Measurements from ENCODE around the gene INSRR.
A peak's percentile ranks its signal among the peaks of the same experiment; 100 is the strongest.

Gene INSRR

GRCh38 chr1:156898161-156898566 lies 39.2 kb upstream of the INSRR start:
- H3K27ac Mint-ChIP-seq: peak overlapping the region; percentile 52
- peaks cover 37% of the 10 kb centered on the region for H3K4me1 Mint-ChIP-seq (ENCODE audit: low read depth)
- no peaks in the 10 kb centered on the region for H3K36me3 Mint-ChIP-seq (ENCODE audit: low read depth)
- H3K4me3 Mint-ChIP-seq: no peak overlapping the region
- intact Hi-C loops (cut with micrococcal nuclease): no loop called here
- H3K9me3 Mint-ChIP-seq: no peaks in the 10 kb centered on the region
- peaks cover 67% of the 10 kb centered on the region for H3K27me3 Mint-ChIP-seq

- Mint-ChIP-seq H3K4me1 (ENCODE audit: low read depth) (peaks cover 37% of the 10 kb centered on the region), H3K4me3 (no peak overlapping the region), H3K27ac (peak overlapping the region; percentile 52), H3K27me3 (peaks cover 71% of the 10 kb centered on the region), H3K36me3 (ENCODE audit: low read depth) (no peaks in the 10 kb centered on the region), H3K9me3 (no peaks in the 10 kb centered on the region)
- intact Hi-C loops (cut with micrococcal nuclease): no loop called here
Observed at GRCh38 chr1:156897078-156897825, 38.3 kb upstream of the INSRR start.

DNA sequence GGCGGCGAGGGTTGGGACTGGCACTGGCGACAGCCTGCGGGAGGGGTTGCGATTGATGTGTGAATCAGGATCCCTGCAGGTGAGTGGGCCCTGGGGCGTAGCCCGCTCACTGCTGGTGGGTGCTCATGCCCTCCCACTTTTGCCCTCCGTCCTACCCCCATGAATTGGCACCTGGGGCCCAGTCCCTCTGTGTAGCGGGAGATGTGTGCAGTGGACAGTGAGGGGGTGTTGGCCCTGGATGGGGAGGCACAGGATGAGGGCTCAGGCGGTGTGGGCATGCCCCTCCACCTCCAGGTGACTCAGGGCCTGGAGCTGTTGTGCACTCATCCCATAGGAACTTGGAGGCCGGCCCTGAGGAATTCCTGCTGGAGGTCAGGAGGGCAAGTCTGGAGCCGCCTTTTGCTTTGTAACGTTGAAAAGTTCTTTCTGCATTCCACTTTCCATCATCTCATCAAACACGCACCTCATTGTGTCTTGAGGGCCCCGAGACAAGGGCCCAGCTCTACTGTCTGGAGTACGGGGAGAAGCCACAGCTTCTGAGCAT lies 37.6 kb upstream of the INSRR start:
- no peaks in the 10 kb centered on the region for H3K9me3 Mint-ChIP-seq
- intact Hi-C loops (cut with micrococcal nuclease): no loop called here
- H3K4me1 Mint-ChIP-seq (ENCODE audit: low read depth): peaks cover 39% of the 10 kb centered on the region
- H3K4me3 Mint-ChIP-seq: no peak overlapping the region
- peaks cover 70% of the 10 kb centered on the region for H3K27me3 Mint-ChIP-seq
- H3K27ac Mint-ChIP-seq: no peak overlapping the region
- H3K36me3 Mint-ChIP-seq (ENCODE audit: low read depth): no peaks in the 10 kb centered on the region

DNA sequence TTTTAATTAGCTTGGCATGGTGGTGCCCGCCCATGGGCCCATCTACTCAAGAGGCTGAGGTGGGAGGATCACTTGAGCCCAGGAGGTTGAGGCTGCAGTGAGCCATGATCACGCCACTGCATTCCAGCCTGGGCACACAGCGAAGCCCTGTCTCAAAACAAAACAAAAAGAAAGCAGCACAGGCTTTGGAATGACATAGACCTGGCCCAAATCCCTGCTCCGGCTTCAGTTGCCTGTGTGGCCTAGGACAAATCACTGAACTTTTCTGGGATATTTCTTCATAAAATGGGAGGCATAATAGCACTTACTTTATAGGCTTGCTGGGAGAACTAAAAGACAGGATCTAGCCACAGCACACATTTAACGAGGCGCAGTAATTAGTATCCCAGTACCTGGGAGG lies 37.0 kb upstream of the INSRR start:
- H3K36me3 Mint-ChIP-seq (ENCODE audit: low read depth): no peaks in the 10 kb centered on the region
- H3K4me1 Mint-ChIP-seq (ENCODE audit: low read depth): peaks cover 32% of the 10 kb centered on the region
- H3K4me3 Mint-ChIP-seq: no peak overlapping the region
- H3K27me3 Mint-ChIP-seq: peaks cover 70% of the 10 kb centered on the region
- no peaks in the 10 kb centered on the region for H3K9me3 Mint-ChIP-seq
- intact Hi-C loops (cut with micrococcal nuclease): no loop called here
- H3K27ac Mint-ChIP-seq: no peak overlapping the region

- Mint-ChIP-seq H3K4me1 (ENCODE audit: low read depth) (peaks cover 28% of the 10 kb centered on the region), H3K4me3 (no peak overlapping the region), H3K36me3 (ENCODE audit: low read depth) (no peaks in the 10 kb centered on the region), H3K27me3 (peaks cover 73% of the 10 kb centered on the region), H3K9me3 (no peaks in the 10 kb centered on the region), H3K27ac (no peak overlapping the region)
- intact Hi-C loops (cut with micrococcal nuclease): no loop called here
Observed at GRCh38 chr1:156895455-156895812, 36.5 kb upstream of the INSRR start.

DNA sequence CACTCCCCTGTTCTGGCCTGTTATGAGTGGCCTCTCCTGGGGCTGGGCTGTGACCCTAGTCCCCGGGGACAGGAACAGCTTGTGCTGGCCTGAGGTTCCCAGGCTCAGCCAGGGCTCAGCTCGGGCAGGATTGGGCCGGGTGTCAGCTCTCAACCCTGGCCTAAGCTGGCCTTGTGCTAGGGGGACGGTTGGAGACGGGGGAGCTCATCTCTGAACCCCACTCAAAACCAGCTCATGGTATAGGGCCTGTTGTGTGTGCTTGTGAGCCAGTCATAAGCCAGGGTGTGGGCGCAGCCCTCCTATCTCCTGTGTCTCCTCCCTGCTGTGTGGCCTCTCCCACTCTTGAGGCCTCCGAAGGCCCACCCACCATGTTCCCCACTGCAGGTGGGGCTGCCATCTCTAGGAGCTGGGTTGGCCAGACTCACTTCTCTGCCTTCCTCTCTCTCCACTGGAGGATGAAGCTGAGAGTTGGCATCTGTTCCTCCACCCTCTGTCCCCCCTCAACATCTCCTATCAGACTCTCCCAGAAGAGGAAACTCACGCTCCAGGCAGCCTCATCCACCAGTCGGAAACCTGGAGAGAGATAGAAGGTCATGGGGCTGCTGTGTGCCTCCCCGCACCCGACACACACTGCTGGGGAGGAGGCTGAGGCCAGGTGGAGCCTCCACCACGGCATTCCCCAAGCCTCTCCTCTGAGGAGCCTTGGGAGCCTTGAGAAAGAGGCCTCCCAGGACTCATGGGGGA lies 36.0 kb upstream of the INSRR start:
- H3K4me1 Mint-ChIP-seq (ENCODE audit: low read depth): peaks cover 30% of the 10 kb centered on the region
- H3K27me3 Mint-ChIP-seq: peaks cover 76% of the 10 kb centered on the region
- H3K27ac Mint-ChIP-seq: no peak overlapping the region
- no peak overlapping the region for H3K4me3 Mint-ChIP-seq
- H3K36me3 Mint-ChIP-seq (ENCODE audit: low read depth): no peaks in the 10 kb centered on the region
- no peaks in the 10 kb centered on the region for H3K9me3 Mint-ChIP-seq
- intact Hi-C loops (cut with micrococcal nuclease): no loop called here

- H3K4me1 Mint-ChIP-seq (ENCODE audit: low read depth): peaks cover 24% of the 10 kb centered on the region
- H3K4me3 Mint-ChIP-seq: no peak overlapping the region
- H3K9me3 Mint-ChIP-seq: no peaks in the 10 kb centered on the region
- intact Hi-C loops (cut with micrococcal nuclease): no loop called here
- H3K27ac Mint-ChIP-seq: no peak overlapping the region
- H3K36me3 Mint-ChIP-seq (ENCODE audit: low read depth): no peaks in the 10 kb centered on the region
- H3K27me3 Mint-ChIP-seq: peaks cover 76% of the 10 kb centered on the region
Observed at GRCh38 chr1:156894001-156894400, 35.1 kb upstream of the INSRR start.

GRCh38 chr1:156893048-156893953 lies 34.4 kb upstream of the INSRR start, which contains the start of gene PEAR1:
Gene PEAR1, plus strand, starts transcription at chr1:156893718. Its CDS starts 10,209 bp downstream, at chr1:156903927.
- Mint-ChIP-seq H3K36me3 (ENCODE audit: low read depth) (no peaks in the 10 kb centered on the region), H3K4me1 (ENCODE audit: low read depth) (peaks cover 17% of the 10 kb centered on the region), H3K9me3 (no peaks in the 10 kb centered on the region), H3K27me3 (peaks cover 75% of the 10 kb centered on the region), H3K4me3 (peak within 1 kb of the TSS; percentile 60), H3K27ac (no peak within 1 kb of the TSS)
- intact Hi-C loops (cut with micrococcal nuclease): no loop called here

DNA sequence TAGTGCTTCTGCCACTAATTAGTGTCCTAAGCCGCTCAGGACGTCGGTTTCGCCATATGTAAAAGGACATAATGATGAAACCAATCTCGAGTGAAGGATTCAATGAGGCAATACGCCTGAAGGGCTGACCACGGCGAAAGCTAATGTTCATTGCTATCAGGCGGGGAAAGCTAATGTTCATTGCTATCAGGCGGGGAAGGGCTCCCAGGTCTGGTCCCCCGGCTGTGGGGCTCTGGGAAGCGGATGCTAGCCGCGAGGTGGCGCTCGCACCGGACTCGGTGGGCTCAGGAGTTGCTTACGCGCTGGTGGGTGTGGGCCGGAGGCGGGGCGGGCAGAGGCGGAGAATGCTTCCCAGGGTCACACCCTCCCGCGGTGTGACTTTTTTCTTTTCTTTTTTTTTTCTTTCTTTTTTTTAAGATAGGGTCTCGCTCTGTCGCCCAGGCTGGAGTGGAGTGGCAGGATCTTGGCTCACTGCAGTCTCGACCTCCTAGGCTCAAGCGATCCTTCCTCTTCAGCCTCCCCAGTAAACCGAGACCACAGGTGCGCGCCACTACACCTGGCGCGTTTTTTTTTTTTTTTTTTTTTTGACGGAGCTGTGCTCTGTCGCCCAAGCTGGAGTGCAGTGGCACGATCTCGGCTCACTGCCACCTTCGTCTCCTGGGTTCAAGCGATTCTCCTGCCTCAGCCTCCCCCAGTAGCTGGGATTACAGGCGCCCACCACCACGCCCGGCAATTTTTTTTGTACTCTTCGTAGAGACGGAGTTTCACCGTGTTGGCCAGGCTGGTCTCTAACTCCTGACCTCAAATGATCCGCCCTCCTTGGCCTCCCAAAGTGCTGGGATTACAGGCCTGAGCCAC lies 33.5 kb upstream of the INSRR start:
- Mint-ChIP-seq H3K36me3 (ENCODE audit: low read depth) (no peaks in the 10 kb centered on the region), H3K27me3 (peaks cover 79% of the 10 kb centered on the region), H3K9me3 (no peaks in the 10 kb centered on the region), H3K27ac (no peak overlapping the region), H3K4me3 (peak overlapping the region; percentile 60), H3K4me1 (ENCODE audit: low read depth) (peaks cover 10% of the 10 kb centered on the region)
- intact Hi-C loops (cut with micrococcal nuclease): loop anchor here (1.0 kb wide), 2 partner anchors 28 to 164 kb away; partner anchors contain the start of genes ISG20L2, LRRC71 and METTL25B

DNA sequence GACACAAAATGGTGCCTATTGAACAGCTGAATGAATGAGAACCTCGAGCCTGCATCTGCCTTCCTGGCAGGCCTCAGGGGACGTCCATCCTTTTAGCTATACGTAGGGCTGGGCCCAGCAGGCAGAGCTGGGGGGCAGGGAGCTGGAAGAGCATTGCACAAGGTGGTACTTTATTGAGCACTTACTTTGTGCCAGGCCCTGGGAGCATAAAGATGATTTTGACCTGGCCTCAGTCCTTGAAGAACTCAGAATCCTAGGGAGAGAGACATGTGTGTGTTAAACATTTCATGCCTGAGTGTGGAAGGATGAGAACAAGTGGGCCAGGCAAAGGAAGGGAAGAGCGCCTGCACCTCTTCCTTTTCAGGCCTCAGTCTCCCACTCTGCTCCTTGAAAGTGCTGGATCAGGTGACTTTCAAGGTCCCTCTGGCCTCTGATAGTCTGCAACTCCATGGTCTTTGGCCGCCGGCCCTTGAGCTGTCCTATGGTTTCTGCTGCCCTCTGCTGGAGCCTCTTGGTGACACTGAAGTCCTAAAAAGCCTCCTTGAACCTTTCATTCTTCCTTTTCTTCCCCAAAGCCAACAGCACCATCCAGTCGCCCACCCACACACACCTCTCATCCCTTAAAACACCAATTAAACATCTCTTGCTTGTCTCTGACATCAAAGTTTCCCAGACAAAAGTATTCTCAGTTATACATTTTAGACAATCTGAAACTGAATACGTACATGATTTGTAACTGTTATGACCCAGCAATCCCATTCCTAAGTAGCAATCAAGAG lies 31.1 kb upstream of the INSRR start:
- H3K4me3 Mint-ChIP-seq: no peak overlapping the region
- no peaks in the 10 kb centered on the region for H3K36me3 Mint-ChIP-seq (ENCODE audit: low read depth)
- peaks cover 9% of the 10 kb centered on the region for H3K4me1 Mint-ChIP-seq (ENCODE audit: low read depth)
- intact Hi-C loops (cut with micrococcal nuclease): loop anchor here (1.0 kb wide), 2 partner anchors 93 to 201 kb away; no protein-coding TSS in a partner anchor
- no peaks in the 10 kb centered on the region for H3K9me3 Mint-ChIP-seq
- H3K27ac Mint-ChIP-seq: no peak overlapping the region
- peaks cover 75% of the 10 kb centered on the region for H3K27me3 Mint-ChIP-seq

GRCh38 chr1:156887734-156888133 lies 28.8 kb upstream of the INSRR start:
- intact Hi-C loops (cut with micrococcal nuclease): no loop called here
- H3K4me1 Mint-ChIP-seq (ENCODE audit: low read depth): peaks cover 9% of the 10 kb centered on the region

GRCh38 chr1:156887317-156887716 lies 28.4 kb upstream of the INSRR start:
- peaks cover 9% of the 10 kb centered on the region for H3K4me1 Mint-ChIP-seq (ENCODE audit: low read depth)
- intact Hi-C loops (cut with micrococcal nuclease): no loop called here
- no peak overlapping the region for H3K27ac Mint-ChIP-seq
- no peaks in the 10 kb centered on the region for H3K36me3 Mint-ChIP-seq (ENCODE audit: low read depth)
- H3K4me3 Mint-ChIP-seq: no peak overlapping the region
- no peaks in the 10 kb centered on the region for H3K9me3 Mint-ChIP-seq
- H3K27me3 Mint-ChIP-seq: peaks cover 67% of the 10 kb centered on the region

More at GRCh38 chr1:156887734-156888133, 28.8 kb upstream of the INSRR start:
- Mint-ChIP-seq H3K27me3 (peaks cover 70% of the 10 kb centered on the region), H3K9me3 (no peaks in the 10 kb centered on the region), H3K27ac (no peak overlapping the region), H3K36me3 (ENCODE audit: low read depth) (no peaks in the 10 kb centered on the region), H3K4me3 (no peak overlapping the region)

All from dendritic cell treated with granulocyte-macrophage colony-stimulating factor and Interleukin-4, amounts not matched to agents 40 ng/mL and 50 ng/mL, for 4 days (primary cell).